Panc1 (cell line): ENCODE measurements around the gene ARFGEF3.

Source experiments
- CTCF ChIP-seq: fragments of 450-650 bp; IDR thresholded peaks from 2 replicates; pipeline ENCODE4 v1.5.1; 2017; ENCODE audit warnings: mild to moderate bottlenecking
- POLR2AphosphoS5 ChIP-seq: IDR thresholded peaks from 2 replicates; pipeline ENCODE4 v1.6.1; 2012; ENCODE audit warnings: mild to moderate bottlenecking, low read depth, low read length, moderate library complexity
- REST ChIP-seq, 2 experiments: IDR thresholded peaks; 2 replicates each; pipeline ENCODE4 v1.6.1; 2011 to 2012; ENCODE audit warnings: low read depth in 2 of 2, control low read depth in 1 of 2, low read length in 1 of 2, mild to moderate bottlenecking in 1 of 2, moderate library complexity in 1 of 2; ENCODE audit not compliant: insufficient read depth in 1 of 2
- SIN3A ChIP-seq: IDR thresholded peaks from 2 replicates; pipeline ENCODE4 v1.6.1; 2012; ENCODE audit warnings: low read depth, mild to moderate bottlenecking, low read length, moderate library complexity, borderline replicate concordance; ENCODE audit not compliant: insufficient read depth
- TCF7L2 ChIP-seq: IDR thresholded peaks from 2 replicates; pipeline ENCODE4 v1.6.1; 2011; ENCODE audit warnings: mild to moderate bottlenecking, low read depth, low read length, inconsistent platforms

DNA sequence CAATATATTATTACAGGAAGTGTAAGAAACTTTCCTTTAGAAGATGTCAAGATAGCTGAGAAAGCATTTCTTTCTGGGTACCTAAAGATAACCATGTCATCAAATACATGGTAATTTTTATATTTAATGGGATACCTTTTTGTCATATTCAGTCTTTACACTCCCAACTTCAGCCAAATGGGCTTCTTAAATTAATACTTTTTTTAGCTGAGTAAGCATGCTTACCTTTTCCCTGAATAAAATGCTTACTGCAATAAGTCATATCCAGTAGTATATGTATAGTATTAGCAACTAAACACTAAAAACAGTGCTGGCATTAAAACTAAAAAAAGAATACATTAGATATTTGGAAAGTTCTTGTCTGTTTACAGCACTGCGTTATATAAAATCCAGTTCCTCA is 74.0 kb downstream of the ARFGEF3 start:
- TF ChIP-seq CTCF = no peak
- TF ChIP-seq POLR2AphosphoS5 = no peak
- TF ChIP-seq REST (IDR thresholded peaks at IDR 0.05; ENCODE audit: insufficient read depth in 1 of 2, low read depth in 2 of 2, low read length in 1 of 2) = no peak
- TF ChIP-seq TCF7L2 = no peak
- no peak for TF ChIP-seq SIN3A
